Measurements from ENCODE around the gene SLC22A23.

SLC22A23 gene

GRCh38 chr6:3421143-3421542 is 35.7 kb downstream of the SLC22A23 start:
- no peak for DNase-seq (ENCODE audit: insufficient read length, low spot score)
- no peak for FAIRE-seq
- TF ChIP-seq CTCF (IDR thresholded peaks at IDR 0.05; ENCODE audit: insufficient read depth, missing control alignments): no peak

- no peak for TF ChIP-seq CTCF (IDR thresholded peaks at IDR 0.05; ENCODE audit: insufficient read depth, missing control alignments)
- DNase-seq (ENCODE audit: insufficient read length, low spot score) (no peak), FAIRE-seq (no peak)
Observed at GRCh38 chr6:3419624-3420272, 37.1 kb downstream of the SLC22A23 start.

- FAIRE-seq (no peak), DNase-seq (ENCODE audit: insufficient read length, low spot score) (no peak)
- TF ChIP-seq CTCF (IDR thresholded peaks at IDR 0.05; ENCODE audit: insufficient read depth, missing control alignments): no peak
Observed at GRCh38 chr6:3418496-3419060, 38.3 kb downstream of the SLC22A23 start.

- FAIRE-seq: no peak
- DNase-seq (ENCODE audit: insufficient read length, low spot score): no peak
- no peak for TF ChIP-seq CTCF (IDR thresholded peaks at IDR 0.05; ENCODE audit: insufficient read depth, missing control alignments)
Observed at GRCh38 chr6:3417473-3417872, 39.4 kb downstream of the SLC22A23 start.

GRCh38 chr6:3415490-3415889 is 41.4 kb downstream of the SLC22A23 start:
- DNase-seq (ENCODE audit: insufficient read length, low spot score) (no peak), FAIRE-seq (no peak)
- TF ChIP-seq CTCF (IDR thresholded peaks at IDR 0.05; ENCODE audit: insufficient read depth, missing control alignments): no peak

- FAIRE-seq: no peak
- TF ChIP-seq CTCF (IDR thresholded peaks at IDR 0.05; ENCODE audit: insufficient read depth, missing control alignments): no peak
- no peak for DNase-seq (ENCODE audit: insufficient read length, low spot score)
Observed at GRCh38 chr6:3415082-3415453, 41.8 kb downstream of the SLC22A23 start.

GRCh38 chr6:3414327-3415081 is 42.3 kb downstream of the SLC22A23 start:
- DNase-seq (ENCODE audit: insufficient read length, low spot score) (no peak), FAIRE-seq (no peak)
- TF ChIP-seq CTCF (IDR thresholded peaks at IDR 0.05; ENCODE audit: insufficient read depth, missing control alignments): no peak

Data from D721Med (cell line).